ENCODE data around the gene HOXA4. TPM values are rescaled to one million over a fixed set of nuclear protein-coding genes. Genes with fewer than 3 reads are reported as not detected.

Gene HOXA4
- total RNA-seq, 1 experiment from 2014 or later, result 4.8 TPM

DNA sequence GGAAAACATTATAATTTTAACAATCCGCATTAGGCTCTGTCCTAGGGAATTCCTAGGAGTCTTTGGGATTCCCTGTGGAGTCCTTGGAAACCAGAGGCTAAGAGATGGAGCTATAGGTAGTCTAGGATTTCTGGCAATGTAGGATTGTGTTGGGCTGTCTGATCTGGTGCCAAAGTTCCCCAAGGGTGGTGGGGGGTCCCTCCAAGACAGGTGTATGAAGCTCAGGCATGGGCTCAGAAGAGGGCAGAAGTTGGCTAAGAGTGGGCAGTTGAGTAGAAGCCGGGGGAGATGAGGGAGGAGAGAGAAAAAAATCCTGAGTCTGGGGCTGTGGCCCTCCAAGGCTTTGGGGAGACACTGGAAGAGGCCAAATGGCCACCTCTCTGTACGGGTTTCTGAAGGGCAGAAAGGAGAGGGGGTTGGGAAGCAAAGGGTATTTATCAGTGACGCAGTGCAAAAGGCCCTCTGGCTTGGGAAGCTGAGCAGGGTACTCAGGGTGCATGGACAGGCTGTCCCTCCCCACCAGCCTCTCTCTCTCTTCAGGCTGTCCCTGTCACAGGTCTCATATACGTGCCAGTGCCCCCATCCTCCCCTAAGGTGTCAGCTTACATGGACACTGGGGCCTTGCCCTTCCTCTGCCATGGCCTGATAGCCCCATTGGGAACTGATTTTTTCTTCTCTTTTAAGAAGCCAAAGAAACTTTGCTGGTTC is 16.1 kb upstream of the HOXA4 start:
- peak overlapping the region; percentile 1 for H3K27ac Mint-ChIP-seq (ENCODE audit: unreplicated experiment)
- peak overlapping the region; percentile 73 for H3K4me3 Mint-ChIP-seq (ENCODE audit: unreplicated experiment)
- intact Hi-C loops (cut with micrococcal nuclease; ENCODE audit: unreplicated experiment), result no loop called here
- TF ChIP-seq, protein P1, sequence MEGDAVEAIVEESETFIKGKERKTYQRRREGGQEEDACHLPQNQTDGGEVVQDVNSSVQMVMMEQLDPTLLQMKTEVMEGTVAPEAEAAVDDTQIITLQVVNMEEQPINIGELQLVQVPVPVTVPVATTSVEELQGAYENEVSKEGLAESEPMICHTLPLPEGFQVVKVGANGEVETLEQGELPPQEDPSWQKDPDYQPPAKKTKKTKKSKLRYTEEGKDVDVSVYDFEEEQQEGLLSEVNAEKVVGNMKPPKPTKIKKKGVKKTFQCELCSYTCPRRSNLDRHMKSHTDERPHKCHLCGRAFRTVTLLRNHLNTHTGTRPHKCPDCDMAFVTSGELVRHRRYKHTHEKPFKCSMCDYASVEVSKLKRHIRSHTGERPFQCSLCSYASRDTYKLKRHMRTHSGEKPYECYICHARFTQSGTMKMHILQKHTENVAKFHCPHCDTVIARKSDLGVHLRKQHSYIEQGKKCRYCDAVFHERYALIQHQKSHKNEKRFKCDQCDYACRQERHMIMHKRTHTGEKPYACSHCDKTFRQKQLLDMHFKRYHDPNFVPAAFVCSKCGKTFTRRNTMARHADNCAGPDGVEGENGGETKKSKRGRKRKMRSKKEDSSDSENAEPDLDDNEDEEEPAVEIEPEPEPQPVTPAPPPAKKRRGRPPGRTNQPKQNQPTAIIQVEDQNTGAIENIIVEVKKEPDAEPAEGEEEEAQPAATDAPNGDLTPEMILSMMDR (IDR thresholded peaks at IDR 0.05; ENCODE audit: insufficient read depth in 1 of 2, low read depth in 1 of 2, low read length in 1 of 2, severe bottlenecking in 1 of 2, unreplicated experiment in 1 of 2), result no peak
- peaks cover 16% of the 10 kb centered on the region for H3K36me3 Mint-ChIP-seq (ENCODE audit: insufficient read depth, unreplicated experiment)
- Histone ChIP-seq H3K27me3 (replicated peaks; ENCODE audit: control insufficient read depth, insufficient read depth, low read length) (no peaks in the 10 kb centered on the region), H3K9me3 (no peaks in the 10 kb centered on the region), H3K36me3 (ENCODE audit: control insufficient read depth, insufficient read depth, low read length) (no peaks in the 10 kb centered on the region; the same call in 1 of the 2 replicates), H3K4me1 (peaks cover 26% of the 10 kb centered on the region), H3K4me3 (ENCODE audit: low read depth, low read length) (peak overlapping the region; percentile 46; the same call in 1 of the 2 replicates)
- CTCF ChIA-PET, result interaction anchor here (0.5 to 1.1 kb wide), 2 partner anchors 14 to 37 kb away, joined by 4 to 9 read pairs; no protein-coding TSS in a partner anchor
- no peaks in the 10 kb centered on the region for H3K9me3 Mint-ChIP-seq (ENCODE audit: unreplicated experiment)
- no TSS peak for BruUV-seq (replicated peaks)
- H3K4me1 Mint-ChIP-seq (ENCODE audit: low read depth, unreplicated experiment), result no peaks in the 10 kb centered on the region
- POLR2A ChIA-PET, result no interaction called here
- peak in 1 of 2 experiments; percentile 33 for DNase-seq
- no peaks in the 10 kb centered on the region for H3K27me3 Mint-ChIP-seq (ENCODE audit: insufficient read depth, unreplicated experiment)

DNA sequence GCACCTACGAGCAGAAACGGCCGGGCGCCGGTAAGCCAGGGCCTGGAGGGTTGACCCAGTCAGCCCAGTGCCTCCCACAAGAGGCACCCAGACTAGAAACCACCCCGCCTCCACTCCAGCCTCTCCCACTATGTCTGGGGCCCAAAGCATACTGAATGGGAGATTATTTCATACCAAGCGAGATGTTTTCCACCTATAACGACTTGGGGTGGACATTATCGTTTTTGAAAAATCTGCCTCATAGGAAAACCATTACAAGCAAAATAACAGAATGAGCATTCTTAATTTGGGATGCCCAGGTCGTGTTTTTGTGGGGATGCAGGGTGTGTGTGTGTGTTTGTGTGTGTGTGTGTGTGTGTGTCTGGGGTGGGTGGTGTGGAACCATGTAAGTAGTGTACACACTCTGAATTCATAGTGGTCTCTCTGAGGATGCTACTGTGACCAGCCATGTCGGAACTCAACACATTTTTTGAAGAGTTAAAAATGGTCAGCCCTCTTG is 15.4 kb upstream of the HOXA4 start:
- ChIA-PET CTCF (interaction anchor here (0.7 to 1.1 kb wide), 2 partner anchors 15 to 698 kb away, joined by 4 to 5 read pairs; no protein-coding TSS in a partner anchor), POLR2A (no interaction called here)
- DNase-seq, result no peak
- no peaks in the 10 kb centered on the region for H3K9me3 Mint-ChIP-seq (ENCODE audit: unreplicated experiment)
- no peaks in the 10 kb centered on the region for H3K9me3 ChIP-seq
- no peak overlapping the region for H3K4me3 ChIP-seq (ENCODE audit: low read depth, low read length)
- no peak overlapping the region for H3K27ac Mint-ChIP-seq (ENCODE audit: unreplicated experiment)
- no peaks in the 10 kb centered on the region for H3K4me1 Mint-ChIP-seq (ENCODE audit: low read depth, unreplicated experiment)
- no peaks in the 10 kb centered on the region for H3K27me3 Mint-ChIP-seq (ENCODE audit: insufficient read depth, unreplicated experiment)
- no peaks in the 10 kb centered on the region; the same call in 1 of the 2 replicates for H3K36me3 ChIP-seq (ENCODE audit: control insufficient read depth, insufficient read depth, low read length)
- H3K36me3 Mint-ChIP-seq (ENCODE audit: insufficient read depth, unreplicated experiment), result peaks cover 11% of the 10 kb centered on the region
- intact Hi-C loops (cut with micrococcal nuclease; ENCODE audit: unreplicated experiment), result no loop called here
- H3K27me3 ChIP-seq (replicated peaks; ENCODE audit: control insufficient read depth, insufficient read depth, low read length), result no peaks in the 10 kb centered on the region
- peak overlapping the region; percentile 27 for H3K4me3 Mint-ChIP-seq (ENCODE audit: unreplicated experiment)
- TF ChIP-seq, protein P1 (IDR thresholded peaks at IDR 0.05; ENCODE audit: insufficient read depth in 1 of 2, low read depth in 1 of 2, low read length in 1 of 2, severe bottlenecking in 1 of 2, unreplicated experiment in 1 of 2), result no peak
- BruUV-seq (replicated peaks), result no TSS peak
- H3K4me1 ChIP-seq, result peaks cover 24% of the 10 kb centered on the region

DNA sequence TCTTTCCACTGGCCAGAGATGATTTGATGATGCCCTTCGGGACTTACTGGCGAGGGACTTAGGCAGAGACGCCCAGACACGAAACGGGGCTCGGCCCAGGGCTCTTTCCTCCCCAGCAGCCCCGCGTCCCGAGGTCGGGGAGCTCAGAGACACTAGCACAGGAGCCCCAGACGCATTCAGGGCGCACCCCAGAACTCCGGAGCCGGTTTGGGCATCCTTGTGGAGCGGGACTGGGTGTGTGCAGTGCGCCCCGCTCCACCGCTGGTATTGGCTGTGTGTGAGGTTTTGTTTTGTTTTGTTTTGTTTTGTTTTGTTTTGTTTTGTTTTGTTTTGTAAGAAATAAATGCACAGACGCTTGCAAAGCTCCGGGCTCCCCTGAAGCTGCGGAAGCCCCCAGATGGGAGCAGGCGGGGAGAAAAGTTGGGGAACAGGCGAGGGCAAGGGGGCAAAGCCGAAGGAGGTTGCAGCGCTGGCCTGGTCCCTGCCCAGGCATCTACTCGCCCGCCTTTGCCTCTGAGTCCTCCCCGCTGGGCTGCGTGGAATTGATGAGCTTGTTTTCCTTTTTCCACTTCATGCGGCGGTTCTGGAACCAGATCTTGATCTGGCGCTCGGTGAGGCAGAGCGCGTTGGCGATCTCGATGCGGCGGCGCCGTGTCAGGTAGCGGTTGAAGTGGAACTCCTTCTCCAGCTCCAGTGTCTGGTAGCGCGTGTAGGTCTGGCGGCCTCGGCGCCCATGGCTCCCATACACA is 14.8 kb upstream of the HOXA4 start:
- no peaks in the 10 kb centered on the region for H3K4me1 Mint-ChIP-seq (ENCODE audit: low read depth, unreplicated experiment)
- H3K9me3 Mint-ChIP-seq (ENCODE audit: unreplicated experiment), result no peaks in the 10 kb centered on the region
- no peak overlapping the region for H3K4me3 ChIP-seq (ENCODE audit: low read depth, low read length)
- H3K9me3 ChIP-seq, result no peaks in the 10 kb centered on the region
- ChIA-PET POLR2A (no interaction called here), CTCF (interaction anchor here (0.7 to 1.1 kb wide), 2 partner anchors 16 to 697 kb away, joined by 4 to 5 read pairs; no protein-coding TSS in a partner anchor)
- intact Hi-C loops (cut with micrococcal nuclease; ENCODE audit: unreplicated experiment), result no loop called here
- no peak overlapping the region for H3K27ac Mint-ChIP-seq (ENCODE audit: unreplicated experiment)
- no peak overlapping the region for H3K4me3 Mint-ChIP-seq (ENCODE audit: unreplicated experiment)
- no peaks in the 10 kb centered on the region for H3K27me3 ChIP-seq (replicated peaks; ENCODE audit: control insufficient read depth, insufficient read depth, low read length)
- peaks cover 11% of the 10 kb centered on the region for H3K36me3 Mint-ChIP-seq (ENCODE audit: insufficient read depth, unreplicated experiment)
- BruUV-seq (replicated peaks), result no TSS peak
- TF ChIP-seq, protein P1 (IDR thresholded peaks at IDR 0.05; ENCODE audit: insufficient read depth in 1 of 2, low read depth in 1 of 2, low read length in 1 of 2, severe bottlenecking in 1 of 2, unreplicated experiment in 1 of 2), result no peak
- DNase-seq, result peak in 1 of 2 experiments; percentile 19
- H3K36me3 ChIP-seq (ENCODE audit: control insufficient read depth, insufficient read depth, low read length), result no peaks in the 10 kb centered on the region; the same call in 1 of the 2 replicates
- H3K4me1 ChIP-seq, result peaks cover 24% of the 10 kb centered on the region
- H3K27me3 Mint-ChIP-seq (ENCODE audit: insufficient read depth, unreplicated experiment), result no peaks in the 10 kb centered on the region

All from Caco-2 (cell line).